HG03521 (cell line): ENCODE data around the gene MEMO1.

Experiments used
- ATAC-seq: cut with Tn5 transposase; IDR thresholded peaks from one replicate; pipeline ENCODE4 v1.9.1; 2021; ENCODE audit warnings: mild to moderate bottlenecking, moderate library complexity; ENCODE audit not compliant: unreplicated experiment

The MEMO1 gene

DNA sequence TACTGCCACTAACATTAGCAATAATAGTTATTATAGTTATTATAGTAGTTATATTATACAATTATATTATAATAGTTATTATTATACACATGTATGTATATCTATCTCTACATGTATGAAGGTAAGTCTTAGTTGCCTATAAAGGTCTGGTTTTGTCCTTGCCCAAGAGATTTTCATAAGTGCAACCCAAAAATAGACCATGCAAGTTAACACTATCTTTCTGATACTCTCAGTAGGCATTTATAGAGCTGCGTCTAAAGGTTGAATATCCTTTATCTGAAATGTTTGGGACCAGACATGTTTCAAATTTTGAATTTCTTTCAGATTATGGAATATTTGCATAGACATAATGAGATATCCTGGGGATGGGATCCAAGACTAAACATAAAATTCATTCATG, 175.4 kb downstream of the MEMO1 start:
- ATAC-seq, result no peak

DNA sequence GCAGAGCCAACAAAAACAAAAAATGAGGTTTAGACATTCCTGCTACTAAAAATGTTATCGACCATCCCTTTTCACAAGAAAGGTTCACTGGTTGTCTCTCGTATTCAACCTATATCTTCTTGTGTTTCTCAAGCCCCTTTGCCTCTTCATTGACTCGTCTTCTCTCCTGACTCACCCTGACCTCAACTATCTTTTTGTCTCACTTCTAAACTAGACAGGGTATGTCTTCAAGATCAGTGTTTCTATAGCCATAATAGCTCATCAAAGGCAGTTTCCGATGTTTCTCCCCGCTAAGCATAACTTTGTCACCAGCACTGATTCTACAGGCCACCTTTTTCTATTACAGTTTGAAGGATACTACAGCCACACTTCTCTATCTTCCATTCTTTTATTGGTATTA, 178.4 kb downstream of the MEMO1 start:
- no peak for ATAC-seq

DNA sequence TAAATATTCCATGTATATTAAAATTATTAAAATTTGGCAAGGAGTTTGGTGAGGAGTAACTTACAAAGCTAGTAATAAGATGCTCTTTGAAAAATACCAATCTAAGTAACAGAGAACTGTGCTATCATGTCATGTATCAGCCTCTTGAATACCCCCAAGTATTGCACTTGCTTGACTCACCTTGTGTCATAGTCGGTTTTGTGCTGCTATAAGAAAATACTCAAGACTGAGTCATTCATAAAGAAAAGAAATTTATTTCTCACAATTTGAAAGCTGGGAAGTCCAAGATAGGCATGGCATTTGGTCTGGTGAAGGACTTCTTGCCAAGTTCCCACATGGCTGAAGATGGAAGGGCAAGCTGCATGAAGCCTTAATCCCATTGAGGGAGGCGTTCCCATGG, 179.2 kb downstream of the MEMO1 start:
- no peak for ATAC-seq

DNA sequence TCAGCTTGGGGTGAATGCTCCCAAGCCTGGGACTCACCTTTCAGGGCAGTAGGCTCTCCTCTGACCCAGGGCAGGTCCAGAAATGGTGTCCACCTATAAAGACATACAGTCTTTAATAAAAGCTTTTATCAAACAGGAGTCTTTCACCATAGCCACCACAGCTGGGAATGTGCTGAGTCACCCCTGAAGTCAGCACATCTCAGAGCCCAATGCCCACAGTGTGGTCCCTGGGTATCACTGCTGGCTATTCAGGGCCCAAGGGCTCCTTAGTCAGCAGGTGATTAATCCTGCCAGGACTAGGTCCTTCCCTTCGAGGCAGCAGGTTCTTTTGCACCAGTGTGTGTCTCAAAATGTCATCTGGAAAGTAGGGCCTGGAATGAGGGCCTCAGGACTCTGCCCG, 181.9 kb downstream of the MEMO1 start:
- ATAC-seq, result no peak

DNA sequence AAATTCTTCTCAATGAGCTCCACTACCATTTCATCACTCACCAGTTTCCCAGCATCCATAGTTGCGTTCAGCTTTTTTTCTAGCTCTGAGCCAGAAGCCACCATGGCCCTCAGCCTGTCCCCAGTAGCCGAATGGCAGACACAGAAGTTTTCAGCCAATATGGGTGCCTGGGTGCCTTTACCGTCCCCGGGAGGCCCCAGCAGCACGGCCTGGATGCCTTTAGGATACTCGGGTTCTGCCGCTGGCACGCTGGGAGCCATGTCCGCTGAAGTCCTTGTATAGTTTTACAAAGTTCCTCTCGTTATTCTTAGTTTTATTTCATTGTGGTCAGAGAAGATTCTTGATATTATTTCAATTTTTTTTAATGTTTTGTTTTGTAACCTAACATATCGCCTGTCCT, 187.2 kb downstream of the MEMO1 start:
- no peak for ATAC-seq

DNA sequence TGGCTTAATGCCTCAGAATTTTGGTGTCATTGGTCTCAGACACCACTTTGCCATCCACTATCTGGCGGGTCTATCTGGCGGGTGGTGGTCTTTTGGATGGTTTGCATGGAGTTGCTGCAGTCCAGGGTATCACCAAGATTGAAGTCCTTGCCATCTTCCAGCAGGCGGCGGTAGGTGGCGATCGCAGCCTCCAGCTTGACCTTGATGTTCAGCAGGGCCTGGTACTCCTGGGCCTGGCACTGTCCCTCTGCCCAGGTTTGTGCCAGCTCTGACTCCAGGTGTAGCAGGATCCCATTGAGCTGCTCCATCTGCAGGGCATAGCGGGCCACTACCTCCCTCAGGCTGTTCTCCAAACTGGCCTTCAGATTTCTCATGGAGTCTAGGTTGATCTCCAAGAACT, 188.2 kb downstream of the MEMO1 start:
- no peak for ATAC-seq
